NK-92 (cell line): ENCODE results near the gene RTBDN.
A peak's percentile ranks its signal among the peaks of the same experiment; 100 is the strongest.

Experiments used
- DNase-seq: peaks from one replicate; lab custom pipeline; 2025; ENCODE audit not compliant: unreplicated experiment; lab: John Stamatoyannopoulos, UW

Gene RTBDN

DNA sequence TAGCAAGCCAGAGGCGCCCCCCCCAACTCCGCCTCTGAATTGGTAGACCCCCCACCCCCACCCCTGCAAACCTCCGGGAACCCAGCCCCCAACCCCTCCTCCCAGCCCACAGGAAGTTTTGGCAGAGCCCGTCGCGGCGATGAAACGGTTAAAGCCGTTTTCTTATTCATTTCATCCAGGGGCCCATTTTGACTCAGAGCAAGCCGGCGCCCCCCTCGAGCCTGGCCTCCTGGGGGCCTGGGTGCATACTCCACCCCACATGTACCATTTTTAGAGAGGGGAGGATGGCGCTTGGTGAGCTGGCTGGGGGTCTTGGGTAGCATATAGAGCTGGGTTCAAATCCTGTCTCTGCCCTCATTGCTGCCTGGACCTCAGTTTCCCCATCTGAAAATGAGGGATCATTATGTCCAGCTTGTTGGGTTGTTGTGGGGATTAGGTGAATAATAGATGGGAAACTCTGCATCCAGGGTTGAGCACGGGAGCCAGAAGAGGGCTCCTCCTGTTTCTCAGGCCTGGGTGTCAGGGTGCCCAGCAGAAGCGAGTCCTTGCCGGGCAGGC, 51.0 kb downstream of the RTBDN start:
- no peak for DNase-seq

DNA sequence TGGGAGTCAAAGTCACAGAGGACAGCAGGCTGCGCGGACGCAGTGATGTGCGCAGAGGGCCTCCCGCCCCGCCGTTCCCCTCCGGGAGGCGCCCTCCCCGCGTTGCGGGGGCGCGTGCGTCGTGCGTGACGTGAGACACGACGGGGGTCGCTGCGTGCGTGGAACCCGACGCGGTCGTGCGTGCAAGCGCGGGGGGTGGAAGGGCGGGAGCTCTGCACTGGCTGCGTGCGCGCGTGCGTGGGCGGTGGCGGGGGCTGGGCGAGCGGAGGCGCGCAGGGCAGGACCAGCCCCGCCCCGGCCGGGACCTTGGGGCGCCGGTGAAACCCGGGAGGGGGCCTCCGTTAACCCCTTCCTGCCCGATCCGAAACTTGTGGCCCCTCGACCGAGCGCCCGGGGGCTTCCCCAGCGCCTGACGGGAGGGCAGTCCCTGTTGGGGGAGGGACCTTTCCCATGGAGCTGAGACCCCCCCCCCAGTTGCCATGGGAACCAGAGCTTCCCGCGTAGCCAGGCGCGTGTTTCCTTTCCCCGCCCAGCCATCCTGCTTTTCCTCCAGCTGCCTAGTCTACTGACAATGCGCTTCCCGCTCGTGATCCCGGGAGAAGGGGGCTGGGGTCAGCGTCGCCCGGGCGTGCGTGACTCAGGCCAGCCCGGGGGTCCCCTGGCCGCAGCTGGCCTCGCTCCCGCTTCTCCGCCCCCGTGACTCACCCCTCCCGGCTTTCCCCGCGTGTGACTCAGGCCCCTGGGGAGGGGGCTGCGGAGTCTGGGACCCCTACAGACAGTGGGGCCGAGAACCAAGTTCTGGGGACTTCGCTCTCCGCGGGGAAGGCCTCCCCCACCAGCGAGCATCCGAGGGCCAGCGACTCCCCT, 51.7 kb downstream of the RTBDN start:
- peak; percentile 95 for DNase-seq

DNA sequence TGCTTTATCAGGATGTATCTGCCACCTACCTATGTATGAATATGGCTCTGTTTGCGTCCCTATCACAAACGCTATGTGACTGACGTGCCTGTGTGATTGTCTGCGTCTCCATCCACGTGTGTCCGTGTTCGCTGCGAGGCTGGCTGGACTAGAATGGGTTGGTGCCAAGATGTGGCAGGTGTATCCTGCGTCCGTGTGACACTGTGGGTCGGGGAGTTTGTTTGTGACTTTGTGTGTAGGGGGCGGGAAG, 52.3 kb downstream of the RTBDN start:
- no peak for DNase-seq

DNA sequence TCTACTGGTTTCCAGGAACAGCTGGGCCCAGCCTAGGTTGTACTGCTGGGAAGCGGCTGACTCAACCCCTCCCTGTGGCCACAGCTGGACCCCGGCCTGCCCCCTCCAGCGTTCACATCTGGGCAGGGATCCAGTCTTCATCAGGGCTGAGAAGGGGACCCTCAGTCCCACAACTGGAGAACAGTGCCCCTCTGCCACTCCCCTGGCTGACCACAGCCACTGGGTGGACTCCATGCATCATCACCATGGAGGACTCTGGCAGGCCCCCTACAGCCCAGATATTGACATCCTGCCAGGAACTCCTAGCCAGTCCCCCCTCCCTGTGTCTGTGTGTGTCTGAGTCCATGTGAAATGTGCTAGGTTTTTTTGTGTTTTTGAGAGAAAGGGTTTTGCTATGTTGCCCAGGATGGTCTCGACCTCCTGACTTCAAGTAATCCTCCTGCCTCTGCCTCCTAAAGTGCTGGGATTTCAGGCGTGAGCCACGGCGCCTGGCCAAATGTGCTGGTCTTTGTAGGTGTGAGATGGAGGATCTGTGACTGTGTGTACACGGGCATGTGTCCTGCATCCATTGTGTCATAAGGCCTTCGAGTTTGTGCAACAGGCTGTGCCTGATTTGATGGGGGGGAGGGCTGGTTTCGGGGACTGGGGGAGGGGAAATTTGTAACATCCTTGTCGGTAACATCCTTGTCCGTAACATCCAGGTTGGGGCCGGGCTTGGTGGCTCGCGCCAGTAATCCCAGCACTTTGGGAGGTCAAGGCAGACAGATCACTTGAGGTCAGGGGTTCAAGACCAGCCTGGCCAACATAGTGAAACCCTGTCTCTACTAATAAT, 55.0 kb downstream of the RTBDN start:
- DNase-seq, result no peak

DNA sequence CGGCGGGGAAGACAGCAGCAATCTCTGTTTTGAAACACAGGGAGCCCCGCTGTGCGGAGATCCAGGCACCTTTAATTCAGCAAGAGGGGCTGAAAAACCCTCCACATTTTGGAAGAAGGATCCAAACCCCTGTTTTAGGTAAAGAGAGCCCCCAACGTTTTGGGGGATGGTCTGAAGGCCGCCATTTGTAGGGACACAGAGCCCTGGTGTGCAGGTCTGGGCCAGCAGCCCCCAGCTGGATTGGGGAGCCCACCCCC, 55.5 kb downstream of the RTBDN start:
- DNase-seq, result no peak

DNA sequence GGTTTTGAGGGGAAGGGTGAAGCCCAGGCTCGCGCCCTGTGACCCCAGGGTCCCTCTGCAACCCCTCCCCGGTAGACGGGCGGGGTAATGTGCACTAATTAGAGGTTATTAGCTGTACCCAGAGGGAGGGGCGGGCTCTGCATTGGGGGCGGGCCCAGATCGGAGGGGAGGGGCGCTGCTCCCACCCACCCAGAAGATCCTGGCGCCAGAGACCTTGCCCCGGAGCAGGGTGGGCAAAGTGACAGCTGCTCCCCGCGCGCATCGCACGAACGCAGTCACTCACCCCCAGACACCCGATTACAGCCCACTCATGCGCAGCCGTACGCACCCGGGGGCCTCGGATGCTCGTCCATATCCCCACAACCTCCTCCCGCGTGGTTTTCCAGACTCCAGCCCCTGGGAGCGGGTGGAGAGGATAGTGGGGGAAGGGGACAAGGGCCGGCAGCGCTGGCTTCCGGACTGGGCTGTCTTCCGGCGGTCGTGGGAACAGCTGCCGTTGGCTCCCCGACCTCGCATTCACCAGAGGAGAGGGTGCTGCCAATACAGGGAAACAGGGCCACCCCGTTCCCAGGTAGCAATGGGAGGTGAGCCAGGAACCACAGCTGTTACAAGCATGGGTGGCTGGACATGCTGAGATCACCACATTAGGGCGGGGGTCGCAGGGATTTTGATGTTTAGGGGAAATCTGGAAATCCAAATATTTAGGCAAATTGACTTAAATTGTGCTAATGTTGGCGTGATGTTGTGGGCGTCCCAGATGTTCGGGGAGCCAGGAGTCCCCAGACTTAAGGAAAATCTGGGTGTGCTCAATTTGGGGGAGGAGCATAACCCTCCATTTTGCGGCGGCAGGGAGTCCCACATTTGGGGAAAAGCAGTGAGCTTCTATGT, 56.1 kb downstream of the RTBDN start:
- no peak for DNase-seq

DNA sequence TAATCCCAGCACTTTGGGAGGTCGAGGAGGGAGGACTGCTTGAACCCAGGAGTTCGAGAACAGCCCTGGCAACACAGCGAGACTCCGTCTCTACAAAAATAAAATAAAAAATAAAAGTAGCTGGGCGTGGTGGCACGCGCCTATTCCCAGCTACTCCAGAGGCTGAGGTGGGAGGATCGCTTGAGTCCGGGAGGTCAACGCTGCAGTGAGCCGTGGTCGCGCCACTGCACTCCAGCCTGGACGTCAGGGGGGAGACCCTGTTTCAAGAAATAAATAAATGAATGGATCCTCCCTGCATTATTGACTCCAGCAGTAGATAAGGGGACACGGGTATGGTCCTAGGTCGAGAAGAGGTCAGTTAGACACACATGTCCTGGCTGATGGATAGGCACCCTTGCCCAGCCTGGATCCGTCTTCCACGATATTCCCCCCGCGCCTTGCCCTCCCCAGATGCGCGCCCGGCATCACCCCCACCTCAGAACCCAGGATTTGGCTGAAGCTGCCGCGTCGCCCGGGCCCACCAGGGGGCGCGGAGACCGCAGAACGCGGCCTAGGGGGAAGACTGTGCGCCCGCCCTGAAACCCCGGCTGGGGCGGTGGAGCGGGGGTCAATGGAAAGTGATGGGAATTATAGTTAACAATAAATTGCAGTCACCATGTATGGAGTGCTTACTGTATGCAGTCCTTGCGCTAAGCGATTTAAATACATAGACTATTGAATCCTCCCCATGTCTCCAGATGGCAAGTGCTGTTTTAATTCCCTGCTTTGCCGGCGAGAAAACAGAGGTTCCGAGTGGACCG, 57.0 kb downstream of the RTBDN start:
- no peak for DNase-seq
